Nephron (organoid): ENCODE data around the gene FOXN3.

Experiments
- H3K27ac Mint-ChIP-seq, 3 experiments: 2 replicates each; pipeline ENCODE4 v1.8.0; 2020; ENCODE audit warnings: mixed read lengths in 3 of 3, mild to moderate bottlenecking in 2 of 3, moderate library complexity in 1 of 3
- H3K27me3 Mint-ChIP-seq: 2 replicates; pipeline ENCODE4 v1.8.0; 2021; ENCODE audit warnings: low read depth, mild to moderate bottlenecking, moderate library complexity, mixed read lengths
- H3K36me3 Mint-ChIP-seq: 2 replicates; pipeline ENCODE4 v1.8.0; 2020; ENCODE audit warnings: low read depth, mixed read lengths
- H3K4me1 Mint-ChIP-seq: 2 replicates; pipeline ENCODE4 v1.8.0; 2020; ENCODE audit warnings: mixed read lengths
- H3K4me3 Mint-ChIP-seq, 3 experiments: 2 replicates each; pipeline ENCODE4 v1.8.0; 2020; ENCODE audit warnings: mild to moderate bottlenecking in 3 of 3, mixed read lengths in 3 of 3, moderate library complexity in 2 of 3
- H3K9me3 Mint-ChIP-seq: 2 replicates; pipeline ENCODE4 v1.8.0; 2020; ENCODE audit warnings: mixed read lengths
- TF ChIP-seq, protein P1 (sequence below), 3 experiments: fragments of 200-600 bp; sonication (generic); IDR thresholded peaks; one replicate each; pipeline ENCODE4 v1.5.0; 2021; ENCODE audit warnings: antibody characterized with exemption in 3 of 3; ENCODE audit not compliant: unreplicated experiment in 3 of 3

FOXN3 gene

DNA sequence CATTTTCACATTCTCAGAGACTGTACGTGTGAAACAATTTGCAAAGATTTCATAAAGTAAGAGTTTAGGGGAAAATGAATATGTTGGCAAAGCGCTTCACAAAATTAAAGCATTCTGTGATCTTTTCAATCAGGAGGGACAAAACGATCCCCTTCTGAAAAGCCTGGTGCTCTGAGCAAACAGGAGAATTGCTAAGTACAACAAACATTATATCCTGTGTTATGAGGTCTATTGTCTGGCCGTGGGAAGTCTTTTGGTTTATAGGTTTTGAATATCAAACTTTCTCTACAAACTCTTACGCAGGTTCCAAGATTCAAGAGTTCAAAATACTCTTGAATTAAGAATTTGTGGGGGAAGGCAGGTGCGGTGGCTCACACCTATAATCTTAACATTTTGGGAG, 7.2 kb upstream of the FOXN3 start:
- Mint-ChIP-seq H3K9me3 (peaks cover 3% of the 10 kb centered on the region), H3K27me3 (peaks cover 6% of the 10 kb centered on the region), H3K27ac (peak overlapping the region in 2 of 3 experiments; percentile 27 to 36), H3K4me3 (peak overlapping the region in 1 of 3 experiments; percentile 41), H3K36me3 (no peaks in the 10 kb centered on the region), H3K4me1 (peaks cover 60% of the 10 kb centered on the region)
- TF ChIP-seq, protein P1, sequence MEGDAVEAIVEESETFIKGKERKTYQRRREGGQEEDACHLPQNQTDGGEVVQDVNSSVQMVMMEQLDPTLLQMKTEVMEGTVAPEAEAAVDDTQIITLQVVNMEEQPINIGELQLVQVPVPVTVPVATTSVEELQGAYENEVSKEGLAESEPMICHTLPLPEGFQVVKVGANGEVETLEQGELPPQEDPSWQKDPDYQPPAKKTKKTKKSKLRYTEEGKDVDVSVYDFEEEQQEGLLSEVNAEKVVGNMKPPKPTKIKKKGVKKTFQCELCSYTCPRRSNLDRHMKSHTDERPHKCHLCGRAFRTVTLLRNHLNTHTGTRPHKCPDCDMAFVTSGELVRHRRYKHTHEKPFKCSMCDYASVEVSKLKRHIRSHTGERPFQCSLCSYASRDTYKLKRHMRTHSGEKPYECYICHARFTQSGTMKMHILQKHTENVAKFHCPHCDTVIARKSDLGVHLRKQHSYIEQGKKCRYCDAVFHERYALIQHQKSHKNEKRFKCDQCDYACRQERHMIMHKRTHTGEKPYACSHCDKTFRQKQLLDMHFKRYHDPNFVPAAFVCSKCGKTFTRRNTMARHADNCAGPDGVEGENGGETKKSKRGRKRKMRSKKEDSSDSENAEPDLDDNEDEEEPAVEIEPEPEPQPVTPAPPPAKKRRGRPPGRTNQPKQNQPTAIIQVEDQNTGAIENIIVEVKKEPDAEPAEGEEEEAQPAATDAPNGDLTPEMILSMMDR (IDR thresholded peaks at IDR 0.05; ENCODE audit: unreplicated experiment in 3 of 3): no peak

DNA sequence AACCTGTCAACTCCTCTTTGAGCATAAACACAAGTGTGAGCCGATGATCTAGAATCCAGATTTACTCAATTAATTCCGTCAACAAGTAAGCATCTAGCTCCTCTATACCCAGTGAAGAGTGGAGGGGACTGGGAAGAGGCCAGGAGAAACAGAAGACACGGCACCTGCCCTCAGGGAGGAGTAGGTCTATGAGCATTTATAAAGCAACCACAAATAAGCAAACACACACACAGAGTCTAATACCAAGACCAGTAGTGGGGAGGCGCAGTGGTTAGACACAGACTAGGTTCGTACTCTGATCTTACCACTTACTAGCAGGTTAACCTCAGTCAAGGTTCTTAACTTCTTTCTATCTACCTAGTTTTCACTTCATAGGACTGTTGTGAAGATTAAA, 5.9 kb upstream of the FOXN3 start:
- Mint-ChIP-seq H3K9me3 (peaks cover 3% of the 10 kb centered on the region), H3K4me1 (peaks cover 52% of the 10 kb centered on the region), H3K36me3 (no peaks in the 10 kb centered on the region), H3K27me3 (peaks cover 6% of the 10 kb centered on the region), H3K27ac (peak overlapping the region in 2 of 3 experiments; percentile 21 to 30), H3K4me3 (no peak overlapping the region)
- TF ChIP-seq, protein P1 (IDR thresholded peaks at IDR 0.05; ENCODE audit: unreplicated experiment in 3 of 3): no peak

DNA sequence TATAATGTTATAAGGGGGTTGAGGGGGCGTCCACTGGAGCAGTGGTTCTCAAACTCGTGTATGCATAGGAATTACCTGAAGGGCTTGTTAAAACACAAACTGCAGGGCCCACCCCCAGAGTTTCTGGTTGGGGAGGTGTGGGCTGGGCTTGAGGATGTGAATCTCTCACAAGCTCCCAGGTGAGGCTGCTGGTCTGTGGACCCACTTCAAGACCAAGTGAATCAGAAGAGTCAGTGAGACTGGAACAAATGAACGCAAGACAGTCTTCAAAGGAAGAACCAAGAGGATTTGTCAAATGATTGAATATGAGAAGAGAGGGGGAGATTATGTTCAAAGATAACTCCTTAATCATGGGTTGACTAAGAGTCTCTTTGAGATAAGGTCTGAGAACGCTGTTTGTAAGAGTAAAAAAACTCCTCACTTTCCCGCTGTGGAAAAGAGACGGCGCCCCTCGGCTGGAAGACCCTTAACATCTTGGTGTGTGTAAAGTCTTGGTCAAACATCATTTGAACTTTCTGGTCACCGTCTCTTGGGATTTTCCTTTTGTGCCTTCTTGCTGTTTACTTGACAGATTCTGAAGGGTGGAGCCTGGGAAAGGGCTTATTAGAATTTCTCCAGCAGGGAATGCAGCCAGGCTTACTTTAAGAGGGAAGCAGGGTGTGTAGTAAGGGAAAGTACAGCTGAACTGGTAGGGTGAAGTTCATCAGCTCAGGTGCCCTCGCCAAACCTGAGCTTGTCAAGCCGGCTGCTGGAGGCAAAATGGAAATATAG, 5.3 kb upstream of the FOXN3 start:
- Mint-ChIP-seq H3K4me1 (peaks cover 51% of the 10 kb centered on the region), H3K27me3 (peaks cover 10% of the 10 kb centered on the region), H3K4me3 (no peak overlapping the region)

DNA sequence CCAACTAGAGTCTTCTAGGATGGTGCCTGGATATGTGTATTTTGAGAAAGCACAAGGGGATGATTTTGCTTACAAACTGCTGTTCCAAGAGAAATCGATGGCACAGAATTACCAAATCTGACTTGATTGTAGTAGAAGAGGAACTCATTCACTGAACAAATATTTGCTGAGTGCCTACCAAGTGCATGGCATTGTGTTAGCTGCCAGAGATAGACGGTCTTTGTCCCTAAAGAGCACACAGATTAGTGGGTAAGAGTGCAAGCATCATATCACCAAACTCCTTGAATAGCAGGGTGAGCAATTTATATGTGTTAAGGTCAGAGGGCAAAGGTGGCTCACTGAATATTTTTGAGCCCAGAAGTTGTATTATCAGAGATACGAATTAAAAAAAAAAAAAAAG, 3.5 kb upstream of the FOXN3 start:
- peaks cover 10% of the 10 kb centered on the region for H3K27me3 Mint-ChIP-seq
- H3K27ac Mint-ChIP-seq: no peak overlapping the region
- peaks cover 48% of the 10 kb centered on the region for H3K4me1 Mint-ChIP-seq
- H3K4me3 Mint-ChIP-seq: peak overlapping the region in 1 of 3 experiments; percentile 94
- TF ChIP-seq, protein P1 (IDR thresholded peaks at IDR 0.05; ENCODE audit: unreplicated experiment in 3 of 3): no peak
- no peaks in the 10 kb centered on the region for H3K36me3 Mint-ChIP-seq
- no peaks in the 10 kb centered on the region for H3K9me3 Mint-ChIP-seq

More for the DNA sequence above, 5.3 kb upstream of the FOXN3 start:
- Mint-ChIP-seq H3K36me3 (no peaks in the 10 kb centered on the region), H3K9me3 (peaks cover 3% of the 10 kb centered on the region), H3K27ac (peak overlapping the region in 2 of 3 experiments; percentile 21 to 30)
- TF ChIP-seq, protein P1 (IDR thresholded peaks at IDR 0.05; ENCODE audit: unreplicated experiment in 3 of 3): no peak

DNA sequence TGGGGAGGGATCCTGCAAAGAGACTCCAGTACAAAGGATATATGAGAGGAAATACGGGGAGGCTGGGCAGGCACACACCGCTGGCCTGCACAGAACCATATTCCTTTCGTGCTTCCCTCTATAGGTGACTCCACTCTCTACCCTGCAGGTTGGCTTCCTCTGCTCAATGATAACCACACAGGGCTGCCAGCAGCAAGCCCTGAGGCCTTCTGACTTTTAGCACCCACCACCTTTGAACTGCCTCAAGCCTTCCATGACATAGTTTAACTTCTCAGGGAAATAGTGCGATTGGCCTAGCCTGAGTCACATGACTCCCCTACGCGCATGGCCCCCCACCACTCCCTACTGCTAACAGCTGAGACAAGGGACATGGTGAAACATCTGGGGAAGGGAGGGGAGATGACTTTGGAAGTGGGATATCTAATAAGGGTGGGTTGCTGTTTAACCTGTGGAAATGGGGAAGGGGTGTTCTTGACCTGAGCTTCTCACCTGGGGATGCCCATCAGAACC, 3.0 kb upstream of the FOXN3 start:
- Mint-ChIP-seq H3K9me3 (no peaks in the 10 kb centered on the region), H3K4me3 (peak overlapping the region; percentile 48 to 94 (median 74)), H3K27ac (peak overlapping the region in 2 of 3 experiments; percentile 53 to 55), H3K36me3 (no peaks in the 10 kb centered on the region), H3K4me1 (peaks cover 53% of the 10 kb centered on the region), H3K27me3 (peaks cover 10% of the 10 kb centered on the region)
- TF ChIP-seq, protein P1 (IDR thresholded peaks at IDR 0.05; ENCODE audit: unreplicated experiment in 3 of 3): no peak
